Activated T-cell treated with anti-CD3 and anti-CD28 coated beads, Interleukin-2, amount 50 U/mL, for 24 hours (primary cell): Measurements from ENCODE around the gene INKA1.
"Not testable (repeated sequence)": the region's sequence is repeated elsewhere in the genome, so short reads cannot be mapped to it uniquely, and the experiment has no call there.

Source experiments
- DNase-seq: peaks from one replicate; pipeline ENCODE4 v3.0.0-alpha.2; 2020
- H3K27ac Mint-ChIP-seq: 2 replicates; pipeline ENCODE4 v1.8.0; 2020; ENCODE audit warnings: mild to moderate bottlenecking, mixed read lengths
- H3K27me3 Mint-ChIP-seq: 2 replicates; pipeline ENCODE4 v1.8.0; 2020; ENCODE audit warnings: mixed read lengths
- H3K36me3 Mint-ChIP-seq: 2 replicates; pipeline ENCODE4 v1.8.0; 2020; ENCODE audit warnings: low read depth, mixed read lengths
- H3K4me1 Mint-ChIP-seq: 2 replicates; pipeline ENCODE4 v1.8.0; 2020; ENCODE audit warnings: low read depth, mixed read lengths
- H3K4me3 Mint-ChIP-seq: 2 replicates; pipeline ENCODE4 v1.8.0; 2020; ENCODE audit warnings: mild to moderate bottlenecking, moderate library complexity, mixed read lengths
- H3K9me3 Mint-ChIP-seq: 2 replicates; pipeline ENCODE4 v1.8.0; 2020; ENCODE audit warnings: mixed read lengths

The INKA1 gene

DNA sequence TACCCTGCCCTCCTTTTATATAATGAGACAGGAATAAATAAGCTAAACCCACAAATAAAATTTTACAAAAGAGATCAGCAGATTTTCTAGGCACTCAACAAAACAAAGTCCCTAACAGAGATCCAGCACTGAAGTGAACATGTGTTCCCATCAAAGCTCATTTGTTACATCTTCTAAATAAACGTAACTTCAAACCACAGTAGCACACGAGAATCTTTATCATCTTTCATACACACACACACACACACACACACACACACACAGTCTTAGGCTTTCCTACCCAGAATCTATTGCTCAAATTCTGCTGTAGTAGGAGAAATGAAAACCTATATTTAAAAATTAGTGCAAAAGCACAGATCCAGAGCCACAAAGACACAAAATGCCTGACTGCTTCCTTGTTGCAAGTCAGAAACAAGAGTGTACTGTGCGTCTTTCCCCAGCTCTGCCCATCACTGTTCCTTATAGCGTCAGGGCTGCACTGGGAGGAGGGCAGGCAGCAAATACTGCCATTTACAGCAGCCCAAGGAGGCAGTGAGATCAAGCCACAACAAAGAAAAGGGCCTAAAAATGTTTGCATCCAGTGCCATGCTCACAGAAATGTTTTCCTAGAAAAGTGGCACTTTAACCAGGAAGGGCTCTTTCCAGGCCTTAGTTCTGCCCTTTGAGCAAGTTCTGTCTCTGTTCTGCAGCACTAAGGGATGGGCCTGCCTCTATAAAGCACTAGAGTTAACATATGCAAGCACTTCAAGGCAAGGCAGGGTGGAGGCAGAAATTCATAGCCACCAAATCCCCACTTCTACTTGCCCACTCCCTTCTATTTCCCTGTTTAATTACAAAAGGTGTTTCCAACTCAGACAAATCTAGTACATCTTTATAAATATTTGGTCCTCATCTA lies 22.7 kb upstream of the INKA1 start:
- Mint-ChIP-seq H3K4me3 (no peak overlapping the region), H3K9me3 (no peaks in the 10 kb centered on the region), H3K4me1 (peaks cover 51% of the 10 kb centered on the region), H3K36me3 (peaks cover 71% of the 10 kb centered on the region), H3K27ac (peak overlapping the region; percentile 16), H3K27me3 (no peaks in the 10 kb centered on the region)
- DNase-seq, result peak; percentile 16

DNA sequence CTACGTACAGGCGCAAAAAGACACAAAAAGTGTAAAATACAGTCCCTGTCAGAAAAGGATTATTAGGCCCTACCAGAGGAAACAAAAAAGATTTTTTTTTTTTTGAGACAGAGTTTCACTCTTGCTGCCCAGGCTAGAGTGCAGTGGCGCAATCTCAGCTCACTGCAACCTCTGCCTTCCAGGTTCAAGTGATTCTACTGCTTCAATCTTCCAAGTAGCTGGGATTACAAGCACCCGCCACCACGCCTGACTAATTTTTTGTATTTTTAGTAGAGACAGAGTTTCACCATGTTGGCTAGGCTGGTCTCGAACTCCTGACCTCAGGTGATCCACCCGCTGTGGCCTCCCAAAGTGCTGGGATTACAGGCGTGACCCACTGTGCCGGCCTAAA lies 22.1 kb upstream of the INKA1 start:
- Mint-ChIP-seq H3K36me3 (peaks cover 70% of the 10 kb centered on the region), H3K27ac (peak overlapping the region; percentile 10), H3K4me1 (peaks cover 51% of the 10 kb centered on the region)
- not testable (repeated sequence) for H3K27me3 Mint-ChIP-seq, H3K4me3 Mint-ChIP-seq, DNase-seq, H3K9me3 Mint-ChIP-seq

DNA sequence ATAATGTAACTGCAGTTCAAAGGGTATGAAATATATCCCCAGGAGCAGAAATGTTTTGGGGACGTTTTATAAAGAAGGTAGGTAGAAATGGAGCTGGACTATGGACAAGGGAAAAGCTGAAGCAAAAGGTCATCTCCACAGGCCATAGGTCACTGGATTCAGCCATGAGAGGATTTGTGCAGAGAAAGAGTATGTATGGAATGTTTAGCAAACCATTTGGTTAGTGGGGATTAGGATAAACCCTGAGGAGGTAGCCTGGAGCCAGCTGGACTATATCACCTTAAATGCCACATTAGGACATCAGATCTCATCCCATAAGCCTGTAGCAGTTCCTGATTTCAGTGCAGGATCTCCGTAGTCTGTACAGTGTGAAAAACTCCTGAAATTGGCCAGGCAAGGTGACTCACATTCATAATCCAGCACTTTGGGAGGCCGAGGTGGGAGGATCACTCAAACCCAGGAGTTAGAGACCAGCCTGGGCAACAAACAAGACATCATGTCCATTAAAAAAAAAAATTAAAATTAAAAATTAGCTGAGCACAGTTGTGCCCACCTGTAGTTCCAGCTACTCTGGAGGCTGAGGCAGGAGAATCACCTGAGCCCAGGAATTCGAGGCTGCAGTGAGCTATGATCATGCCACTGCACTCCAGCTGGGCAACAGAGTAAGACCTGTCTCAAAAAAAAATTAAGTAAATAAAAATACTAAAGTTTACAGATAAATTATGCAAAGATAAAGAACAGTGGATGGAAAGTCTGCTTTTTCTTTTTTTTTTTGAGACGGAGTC lies 21.5 kb upstream of the INKA1 start:
- peaks cover 51% of the 10 kb centered on the region for H3K4me1 Mint-ChIP-seq
- no peak overlapping the region for H3K4me3 Mint-ChIP-seq
- DNase-seq, result no peak
- no peaks in the 10 kb centered on the region for H3K27me3 Mint-ChIP-seq
- no peaks in the 10 kb centered on the region for H3K9me3 Mint-ChIP-seq
- H3K27ac Mint-ChIP-seq, result peak overlapping the region; percentile 49
- peaks cover 67% of the 10 kb centered on the region for H3K36me3 Mint-ChIP-seq

DNA sequence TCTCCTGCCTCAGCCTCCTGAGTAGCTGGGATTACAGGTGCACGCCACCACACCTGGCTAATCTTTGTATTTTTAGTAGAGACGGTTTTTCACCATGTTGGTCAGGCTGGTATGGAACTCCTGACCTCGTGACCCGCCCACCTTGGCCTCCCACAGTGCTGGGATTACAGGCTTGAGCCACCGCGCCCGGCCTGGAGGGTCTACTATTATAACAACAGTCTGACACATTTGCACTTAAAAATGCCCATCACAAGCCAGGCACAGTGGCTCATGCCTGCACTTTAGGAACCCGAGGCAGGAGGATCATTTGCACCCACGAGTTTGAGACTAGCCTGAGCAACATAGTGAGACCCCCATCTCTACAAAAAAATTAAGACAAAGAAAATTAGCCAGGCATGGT lies 20.8 kb upstream of the INKA1 start:
- not testable (repeated sequence) for DNase-seq, H3K4me3 Mint-ChIP-seq, H3K27ac Mint-ChIP-seq, H3K27me3 Mint-ChIP-seq, H3K9me3 Mint-ChIP-seq
- peaks cover 60% of the 10 kb centered on the region for H3K36me3 Mint-ChIP-seq
- peaks cover 55% of the 10 kb centered on the region for H3K4me1 Mint-ChIP-seq

DNA sequence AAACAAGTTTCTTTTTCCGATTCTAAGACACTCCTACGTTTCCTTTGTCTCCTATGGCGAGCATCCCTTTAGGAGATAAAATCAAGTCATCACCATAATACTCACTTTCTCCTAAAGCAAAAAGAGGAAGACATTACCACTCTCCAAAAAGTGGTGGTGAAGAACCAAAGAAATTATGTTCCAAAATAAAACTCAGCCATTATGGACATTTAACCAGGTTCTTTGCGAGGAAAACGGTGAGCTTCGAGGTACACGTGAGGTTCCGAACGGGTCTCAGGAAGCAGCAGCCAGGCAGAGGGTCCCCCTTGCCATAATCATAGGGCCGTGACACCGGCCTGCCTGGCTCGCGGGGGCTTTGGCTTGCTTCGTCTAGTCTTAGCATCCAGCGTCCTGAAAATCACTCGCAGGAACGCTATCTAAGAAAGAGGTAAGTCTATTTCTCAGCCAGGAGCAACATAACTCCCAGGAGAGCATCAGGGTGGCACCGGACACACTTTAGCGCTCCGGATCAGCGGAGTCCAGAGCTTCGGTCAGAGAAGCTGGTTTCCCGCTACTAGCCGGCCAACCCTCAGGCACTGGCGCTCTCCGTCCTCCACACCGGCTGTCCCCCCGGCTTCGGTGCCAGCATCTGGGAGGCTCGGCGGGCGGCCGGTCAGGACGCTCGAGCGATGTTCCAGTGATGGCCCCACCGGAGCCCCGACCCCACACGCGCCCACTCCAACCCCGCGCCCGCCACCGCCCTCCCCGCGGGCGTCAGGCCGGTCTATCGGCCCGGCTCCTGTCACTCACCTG lies 17.3 kb upstream of the INKA1 start:
- no peak for DNase-seq
- H3K27me3 Mint-ChIP-seq, result no peaks in the 10 kb centered on the region
- H3K4me3 Mint-ChIP-seq, result peak overlapping the region; percentile 88
- H3K4me1 Mint-ChIP-seq, result peaks cover 41% of the 10 kb centered on the region
- peaks cover 41% of the 10 kb centered on the region for H3K36me3 Mint-ChIP-seq
- H3K27ac Mint-ChIP-seq, result peak overlapping the region; percentile 96
- no peaks in the 10 kb centered on the region for H3K9me3 Mint-ChIP-seq

DNA sequence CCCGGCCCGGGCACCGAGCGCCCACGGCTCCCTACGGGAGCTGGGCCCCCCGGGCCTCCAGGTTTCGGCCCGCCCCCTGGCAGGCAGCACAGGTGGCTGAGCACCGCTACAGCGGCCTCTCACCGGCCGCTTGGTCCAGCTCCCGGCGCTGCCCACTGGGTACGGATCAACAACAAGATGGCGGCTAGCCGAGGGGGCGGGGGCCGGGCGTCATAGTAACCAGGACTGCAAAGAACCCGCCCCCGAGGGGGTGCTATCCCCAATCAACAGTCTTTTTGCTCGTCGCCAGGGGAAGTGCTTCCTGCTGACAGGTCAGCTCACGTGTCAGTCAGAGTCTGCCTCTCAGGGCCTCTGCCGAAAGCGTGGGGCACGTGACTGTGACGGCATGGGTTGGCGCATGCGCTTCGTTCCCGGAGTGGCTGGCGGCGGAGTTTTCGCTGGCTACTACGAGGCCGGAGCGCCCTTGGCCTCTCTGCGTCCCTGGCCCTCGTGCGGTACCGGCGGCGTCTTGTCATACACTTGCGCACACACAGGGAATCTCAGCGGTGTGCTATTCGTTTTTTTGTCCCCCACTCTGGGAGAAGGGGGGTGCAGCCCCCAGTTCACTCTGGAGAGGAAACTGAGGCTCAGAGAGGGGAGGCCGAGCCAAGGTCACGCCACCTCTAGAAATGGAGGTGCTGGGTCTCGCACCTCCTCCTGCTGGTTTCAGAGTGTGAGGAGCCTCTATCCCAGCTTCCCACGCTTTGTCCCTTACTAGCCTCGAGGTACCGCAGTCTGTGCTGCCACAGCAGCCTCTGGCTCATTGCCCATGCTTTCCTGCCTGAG lies 16.5 kb upstream of the INKA1 start, which contains the start of gene IP6K1:
TSS of gene IP6K1 (minus strand) at position 186 of the 825 bp plus-strand sequence. CDS start 38,502 bp downstream, outside the sequence.
- H3K36me3 Mint-ChIP-seq, result peaks cover 33% of the 10 kb centered on the region
- no peaks in the 10 kb centered on the region for H3K27me3 Mint-ChIP-seq
- peak; percentile 99 for DNase-seq

DNA sequence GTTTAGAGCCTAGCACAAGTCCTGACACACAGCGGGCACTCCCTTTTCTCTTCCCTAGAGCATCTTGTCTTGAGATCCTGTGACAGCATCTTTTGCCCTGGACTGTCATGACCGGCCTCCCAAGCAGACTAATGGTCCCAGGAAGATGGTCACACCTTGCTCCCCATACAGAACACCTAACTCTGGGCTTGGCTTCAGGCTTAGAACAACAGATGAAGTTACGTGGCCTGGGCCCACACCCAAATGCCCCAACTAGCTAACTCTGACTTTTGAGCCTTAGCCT lies 15.9 kb upstream of the INKA1 start:
- Mint-ChIP-seq H3K4me3 (peak overlapping the region; percentile 88), H3K27ac (peak overlapping the region; percentile 96), H3K9me3 (no peaks in the 10 kb centered on the region), H3K4me1 (peaks cover 33% of the 10 kb centered on the region), H3K36me3 (peaks cover 31% of the 10 kb centered on the region), H3K27me3 (no peaks in the 10 kb centered on the region)
- no peak for DNase-seq

More for the DNA sequence above, 16.5 kb upstream of the INKA1 start, which contains the start of gene IP6K1:
- peak within 1 kb of the TSS; percentile 96 for H3K27ac Mint-ChIP-seq
- peak within 1 kb of the TSS; percentile 88 for H3K4me3 Mint-ChIP-seq
- H3K4me1 Mint-ChIP-seq, result peaks cover 33% of the 10 kb centered on the region
- H3K9me3 Mint-ChIP-seq, result no peaks in the 10 kb centered on the region

DNA sequence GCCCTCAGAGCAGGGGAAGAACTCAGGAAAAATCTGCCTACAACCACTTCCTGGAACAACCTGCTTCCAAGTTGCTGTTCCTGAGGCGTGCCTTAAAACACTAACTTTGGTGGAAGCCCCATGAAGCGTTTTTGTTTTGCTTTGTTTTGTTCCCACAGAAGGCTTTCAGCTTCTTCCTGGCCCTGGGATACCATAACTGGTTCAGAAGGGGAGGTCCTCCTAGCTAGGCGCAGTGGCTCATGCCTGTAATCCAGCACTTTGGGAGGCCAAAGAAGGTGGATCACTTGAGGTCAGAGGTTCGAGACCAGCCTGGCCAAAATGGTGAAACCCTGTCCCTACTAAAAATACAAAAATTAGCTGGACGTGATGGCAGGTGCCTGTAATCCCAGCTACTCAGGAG lies 15.5 kb upstream of the INKA1 start:
- peaks cover 29% of the 10 kb centered on the region for H3K4me1 Mint-ChIP-seq
- no peak overlapping the region for H3K27ac Mint-ChIP-seq
- no peak for DNase-seq
- no peaks in the 10 kb centered on the region for H3K27me3 Mint-ChIP-seq
- H3K36me3 Mint-ChIP-seq, result peaks cover 27% of the 10 kb centered on the region
- no peaks in the 10 kb centered on the region for H3K9me3 Mint-ChIP-seq
- no peak overlapping the region for H3K4me3 Mint-ChIP-seq

DNA sequence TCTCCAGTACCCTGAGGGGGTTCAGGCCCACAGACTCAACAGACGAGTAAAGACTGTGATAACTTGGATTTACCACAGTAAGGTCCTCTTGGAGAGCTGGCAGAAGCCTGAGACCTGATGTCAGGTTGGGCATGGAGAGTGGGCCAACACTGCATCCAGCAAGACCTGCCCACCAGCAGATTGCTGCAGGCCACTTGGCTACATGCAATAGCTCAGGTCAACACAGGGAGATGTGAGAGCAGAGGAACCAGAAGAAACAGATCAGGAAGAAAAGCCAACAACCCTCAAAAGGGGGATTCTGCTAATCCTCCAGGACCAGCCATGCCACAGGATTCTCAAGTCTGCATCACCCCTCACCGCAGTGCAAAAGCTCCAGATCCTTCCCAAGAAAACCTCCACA lies 15.0 kb upstream of the INKA1 start:
- Mint-ChIP-seq H3K9me3 (no peaks in the 10 kb centered on the region), H3K27me3 (no peaks in the 10 kb centered on the region), H3K36me3 (peaks cover 25% of the 10 kb centered on the region), H3K27ac (no peak overlapping the region), H3K4me1 (peaks cover 29% of the 10 kb centered on the region), H3K4me3 (no peak overlapping the region)
- no peak for DNase-seq

DNA sequence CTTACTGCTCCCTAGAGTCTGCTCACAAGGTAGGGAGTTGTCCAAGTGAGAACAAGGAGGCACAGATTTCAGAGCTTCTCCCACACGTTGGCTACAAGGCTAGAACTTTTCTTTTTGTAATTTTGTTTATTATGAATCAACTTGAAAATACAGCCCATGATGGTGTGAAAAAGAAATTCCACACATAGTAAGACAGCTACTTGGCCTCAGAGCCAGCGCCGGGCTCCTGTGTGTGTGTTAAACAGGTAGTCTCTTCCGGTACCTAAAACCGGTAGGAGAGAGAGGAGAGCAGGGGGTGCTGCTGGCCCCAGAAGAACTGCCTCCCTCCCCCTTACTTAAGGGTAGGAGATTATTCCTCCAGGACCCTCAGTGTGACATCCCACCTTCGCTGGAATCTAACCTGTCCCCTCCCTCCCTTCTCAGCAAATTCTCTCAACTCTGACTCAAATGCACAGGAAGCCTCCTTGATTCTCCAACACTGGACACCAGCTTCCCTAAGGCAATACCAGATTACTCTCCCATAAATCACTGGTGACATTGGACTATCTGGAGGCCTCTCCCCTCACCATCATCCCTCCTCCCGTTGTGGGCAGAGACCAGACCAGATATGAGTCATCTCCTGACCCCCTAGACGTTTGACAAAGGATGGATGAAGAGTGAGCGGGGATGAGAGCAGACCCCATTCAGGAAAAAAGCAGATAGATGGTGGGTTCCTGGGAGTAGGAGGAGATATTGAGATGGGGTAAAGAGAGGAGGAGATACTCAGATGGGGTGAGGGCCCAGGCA lies 12.2 kb upstream of the INKA1 start:
- peaks cover under 1% of the 10 kb centered on the region for H3K36me3 Mint-ChIP-seq
- no peaks in the 10 kb centered on the region for H3K9me3 Mint-ChIP-seq
- peaks cover 12% of the 10 kb centered on the region for H3K4me1 Mint-ChIP-seq
- DNase-seq, result no peak
- H3K27me3 Mint-ChIP-seq, result no peaks in the 10 kb centered on the region
- no peak overlapping the region for H3K4me3 Mint-ChIP-seq
- H3K27ac Mint-ChIP-seq, result no peak overlapping the region

DNA sequence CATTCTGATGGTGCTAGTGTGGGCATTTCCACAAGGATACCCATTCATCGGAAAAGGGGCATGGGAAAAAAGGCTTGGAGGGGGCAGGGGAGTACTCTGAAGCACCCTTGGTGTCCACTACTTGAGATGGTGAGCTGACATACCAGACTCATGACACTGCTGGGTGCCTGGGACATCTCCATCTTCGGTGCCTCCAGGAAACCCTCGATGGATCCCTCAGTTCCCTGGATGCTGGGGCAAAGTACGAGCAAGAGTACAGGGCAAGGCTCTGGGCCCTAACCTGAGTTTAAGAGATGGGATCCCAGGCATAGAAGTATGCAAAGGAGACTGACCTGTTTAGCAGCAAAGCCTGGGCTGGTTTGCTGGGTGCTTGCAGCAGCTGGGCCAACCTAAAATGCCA lies 11.5 kb upstream of the INKA1 start:
- Mint-ChIP-seq H3K27ac (no peak overlapping the region), H3K9me3 (no peaks in the 10 kb centered on the region), H3K4me3 (no peak overlapping the region), H3K36me3 (no peaks in the 10 kb centered on the region), H3K27me3 (no peaks in the 10 kb centered on the region), H3K4me1 (peaks cover 11% of the 10 kb centered on the region)
- DNase-seq, result no peak

DNA sequence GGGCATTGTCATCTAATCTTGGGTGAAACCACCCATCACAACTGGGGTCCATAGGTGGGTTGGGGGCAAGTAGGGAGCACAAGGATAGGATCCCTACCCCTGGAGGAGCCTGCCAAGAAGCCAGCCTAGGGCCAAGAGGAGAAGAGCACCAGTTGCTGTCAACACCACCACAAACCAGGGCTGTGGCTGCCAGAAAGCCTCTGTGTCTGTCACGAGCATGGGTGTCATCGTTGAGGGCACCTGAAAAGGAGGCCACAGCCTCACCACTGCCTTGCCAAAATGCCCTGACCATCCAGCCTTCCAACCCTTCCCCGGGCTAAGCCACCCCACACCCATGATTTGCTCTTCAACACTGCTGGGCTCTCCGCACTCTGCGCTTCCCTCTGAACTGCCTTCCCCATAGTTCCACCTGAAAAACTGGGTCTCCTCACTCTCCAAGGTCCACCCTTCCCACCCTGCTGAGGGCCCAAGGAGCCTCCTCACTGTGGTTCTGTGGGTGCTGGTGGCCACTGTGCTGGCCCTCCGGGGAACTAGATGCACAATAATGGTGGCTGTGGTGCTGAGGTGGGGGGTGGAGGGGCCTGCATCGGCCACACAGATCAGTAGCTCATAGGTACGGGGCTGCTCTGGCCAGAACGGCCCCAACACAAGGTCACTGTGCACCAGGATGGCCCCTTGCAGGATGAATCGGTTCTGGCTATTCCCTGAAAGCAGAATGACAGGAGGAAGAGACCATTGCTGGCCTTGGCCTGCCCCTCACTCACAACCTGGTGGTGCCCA lies 10.5 kb upstream of the INKA1 start:
- peaks cover 2% of the 10 kb centered on the region for H3K4me1 Mint-ChIP-seq
- H3K36me3 Mint-ChIP-seq, result no peaks in the 10 kb centered on the region
- DNase-seq, result no peak
- no peak overlapping the region for H3K4me3 Mint-ChIP-seq
- H3K27ac Mint-ChIP-seq, result no peak overlapping the region
- H3K27me3 Mint-ChIP-seq, result no peaks in the 10 kb centered on the region
- H3K9me3 Mint-ChIP-seq, result no peaks in the 10 kb centered on the region
